Colonic mucosa (tissue), 4 donors: Measurements from ENCODE around the gene RBM23. TPM values are rescaled to one million over a fixed set of nuclear protein-coding genes. Genes with fewer than 3 reads are reported as not detected.

Experiments
- DNase-seq: peaks from one replicate; pipeline ENCODE4 v3.0.0-alpha.2; 2020
- H3K27ac ChIP-seq: fragments of 200-600 bp; one replicate; pipeline ENCODE4 v1.8.0; 2021
- H3K27me3 ChIP-seq: fragments of 200-600 bp; one replicate; pipeline ENCODE4 v1.8.0; 2021
- H3K36me3 ChIP-seq: fragments of 200-600 bp; one replicate; pipeline ENCODE4 v1.8.0; 2021
- H3K4me1 ChIP-seq: fragments of 200-600 bp; one replicate; pipeline ENCODE4 v1.8.0; 2021; ENCODE audit warnings: mild to moderate bottlenecking
- H3K4me3 ChIP-seq: fragments of 200-600 bp; one replicate; pipeline ENCODE4 v1.8.0; 2021
- H3K9ac ChIP-seq, 2 donors: one replicate each; pipeline ENCODE4 v1.7.0; 2013; ENCODE audit warnings: control low read depth in 2 of 2, low read depth in 2 of 2, low read length in 2 of 2
- H3K9me3 ChIP-seq: fragments of 200-600 bp; one replicate; pipeline ENCODE4 v1.8.0; 2021
- intact Hi-C: fragments of 100-400 bp; cut with DNase I; formaldehyde crosslinking; loops from one replicate; pipeline ENCODE4 v1.14.1; 2022
- total RNA-seq, 2 donors: library from RNA; stranded (reverse); fragmentation: NEBNext Ultra II Directional in 1 of 2; extraction: Animal tissue kit (Norgen Biotek cat#: 25700) in 1 of 2; gene quantifications; one replicate each; pipeline ENCODE4 v1.2.1, GENCODE V29; 2021
- TF ChIP-seq, protein P1 (sequence below): fragments of 200-600 bp; IDR thresholded peaks from one replicate; pipeline ENCODE4 v1.8.0; 2022; ENCODE audit warnings: antibody characterized with exemption, mild to moderate bottlenecking
- donor health status: healthy.
- donor health status: DM: no; HTN: no; CAD: no.
- donor health status: DM: no; HTN: no; CAD: no.

The RBM23 gene
- total RNA-seq, 2 donors from 2014 or later: 66.8 to 67.7 TPM

DNA sequence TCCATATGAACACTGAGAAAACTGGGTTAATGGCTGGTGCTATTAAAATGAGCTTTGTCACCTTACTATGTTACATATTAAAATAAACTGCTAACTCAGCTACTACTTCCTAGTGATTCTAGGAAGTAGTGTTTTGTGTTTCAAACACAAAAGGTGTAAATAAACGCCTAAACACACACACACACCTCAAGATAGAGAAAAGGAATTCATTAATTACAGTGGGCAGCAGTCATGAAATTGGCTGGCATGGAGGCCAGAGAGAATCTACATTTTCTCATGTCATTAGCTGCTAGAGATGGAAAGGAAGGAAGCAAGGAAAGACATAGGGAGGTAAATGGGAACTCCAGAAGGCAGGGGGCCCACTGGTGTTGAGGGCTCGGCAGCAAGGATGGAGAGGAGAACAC lies 11.0 kb upstream of the RBM23 start:
- TF ChIP-seq, protein P1, sequence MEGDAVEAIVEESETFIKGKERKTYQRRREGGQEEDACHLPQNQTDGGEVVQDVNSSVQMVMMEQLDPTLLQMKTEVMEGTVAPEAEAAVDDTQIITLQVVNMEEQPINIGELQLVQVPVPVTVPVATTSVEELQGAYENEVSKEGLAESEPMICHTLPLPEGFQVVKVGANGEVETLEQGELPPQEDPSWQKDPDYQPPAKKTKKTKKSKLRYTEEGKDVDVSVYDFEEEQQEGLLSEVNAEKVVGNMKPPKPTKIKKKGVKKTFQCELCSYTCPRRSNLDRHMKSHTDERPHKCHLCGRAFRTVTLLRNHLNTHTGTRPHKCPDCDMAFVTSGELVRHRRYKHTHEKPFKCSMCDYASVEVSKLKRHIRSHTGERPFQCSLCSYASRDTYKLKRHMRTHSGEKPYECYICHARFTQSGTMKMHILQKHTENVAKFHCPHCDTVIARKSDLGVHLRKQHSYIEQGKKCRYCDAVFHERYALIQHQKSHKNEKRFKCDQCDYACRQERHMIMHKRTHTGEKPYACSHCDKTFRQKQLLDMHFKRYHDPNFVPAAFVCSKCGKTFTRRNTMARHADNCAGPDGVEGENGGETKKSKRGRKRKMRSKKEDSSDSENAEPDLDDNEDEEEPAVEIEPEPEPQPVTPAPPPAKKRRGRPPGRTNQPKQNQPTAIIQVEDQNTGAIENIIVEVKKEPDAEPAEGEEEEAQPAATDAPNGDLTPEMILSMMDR: no peak
- no peaks in the 10 kb centered on the region for H3K9me3 ChIP-seq
- H3K36me3 ChIP-seq: no peaks in the 10 kb centered on the region
- intact Hi-C loops: no loop called here
- peak overlapping the region; percentile 65 for H3K4me3 ChIP-seq
- no peaks in the 10 kb centered on the region for H3K4me1 ChIP-seq
- H3K27ac ChIP-seq: peak overlapping the region; percentile 82
- no peak for DNase-seq
- H3K27me3 ChIP-seq: no peaks in the 10 kb centered on the region
- peak overlapping the region; percentile 58 to 61 for H3K9ac ChIP-seq

DNA sequence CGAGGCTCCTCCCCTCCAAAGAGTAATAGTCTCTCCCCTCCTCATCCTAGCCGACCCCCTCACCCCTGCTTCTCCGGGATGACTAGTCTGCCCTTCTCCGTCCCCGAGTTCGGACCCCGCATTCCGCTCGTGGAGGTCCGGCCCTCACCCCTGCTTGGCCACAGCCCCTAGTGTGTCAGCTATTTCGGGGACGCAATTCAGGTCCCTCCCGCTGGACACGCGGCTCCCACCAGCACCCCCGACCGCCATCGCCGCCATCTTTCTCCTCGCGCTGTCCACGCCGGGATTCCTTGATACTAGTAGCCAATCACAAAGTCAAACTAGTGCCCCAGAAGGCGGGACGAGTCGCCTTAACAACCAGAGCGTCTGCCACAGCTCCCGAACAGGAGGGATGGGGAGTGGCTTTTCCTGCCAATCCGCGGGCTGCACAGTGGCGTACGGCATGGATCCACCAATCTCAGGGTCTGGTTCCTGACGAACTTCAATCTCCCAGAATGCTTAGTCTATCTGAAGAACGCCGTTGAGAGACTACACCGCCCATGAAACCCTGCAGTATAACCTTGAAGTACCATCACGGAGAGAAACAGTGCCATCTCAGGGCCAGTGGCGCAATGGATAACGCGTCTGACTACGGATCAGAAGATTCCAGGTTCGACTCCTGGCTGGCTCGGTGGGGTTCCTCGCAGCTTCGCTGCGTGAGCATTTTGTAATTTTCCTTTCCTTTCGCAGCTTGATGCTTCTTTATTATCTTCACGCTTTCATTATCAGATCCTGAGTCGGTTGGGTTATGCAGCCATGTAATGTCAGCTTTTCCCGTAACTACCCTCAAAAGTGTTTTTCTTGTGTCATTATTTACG lies 10.4 kb upstream of the RBM23 start, which contains the start of gene PRMT5:
Gene PRMT5 (minus strand): TSS at position 273 of the 857 bp plus-strand sequence. CDS start 15 bp downstream, at position 258.
- TF ChIP-seq, protein P1: no peak
- intact Hi-C loops: no loop called here
- Histone ChIP-seq H3K27ac (peak within 1 kb of the TSS; percentile 82), H3K36me3 (peaks cover 6% of the 10 kb centered on the region), H3K9ac (peak within 1 kb of the TSS; percentile 77 to 95), H3K27me3 (no peaks in the 10 kb centered on the region), H3K4me1 (no peaks in the 10 kb centered on the region), H3K9me3 (no peaks in the 10 kb centered on the region), H3K4me3 (peak within 1 kb of the TSS; percentile 65)
- peak; percentile 99 for DNase-seq

GRCh38 chr14:22928237-22929103 lies 9.5 kb upstream of the RBM23 start:
- no peaks in the 10 kb centered on the region for H3K27me3 ChIP-seq
- H3K4me1 ChIP-seq: no peaks in the 10 kb centered on the region
- TF ChIP-seq, protein P1: no peak
- H3K9me3 ChIP-seq: no peaks in the 10 kb centered on the region
- peak overlapping the region; percentile 38 for H3K27ac ChIP-seq
- peak overlapping the region; percentile 65 for H3K4me3 ChIP-seq
- H3K9ac ChIP-seq: peak overlapping the region; percentile 77 to 95
- intact Hi-C loops: no loop called here
- H3K36me3 ChIP-seq: peaks cover 9% of the 10 kb centered on the region
- no peak for DNase-seq

DNA sequence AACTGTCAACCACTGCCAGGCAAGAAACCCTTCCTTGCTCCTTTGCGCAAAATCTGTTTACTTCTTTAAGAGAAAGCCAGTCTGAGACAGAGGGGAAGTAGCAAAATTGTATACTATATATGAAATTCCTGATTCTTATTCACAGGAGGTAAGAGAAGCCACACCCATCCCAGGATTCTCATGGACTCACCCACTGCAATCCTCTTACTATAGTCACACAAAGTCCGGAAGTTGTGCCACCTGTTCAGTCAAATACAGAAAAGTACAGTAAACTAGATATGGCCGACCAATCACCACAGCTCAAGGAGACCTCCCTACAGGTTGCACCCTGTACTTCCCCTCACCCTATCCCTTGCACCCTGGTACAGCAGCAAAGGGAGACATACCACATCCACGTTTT lies 7.4 kb upstream of the RBM23 start:
- H3K9me3 ChIP-seq: no peaks in the 10 kb centered on the region
- DNase-seq: peak; percentile 58
- no peaks in the 10 kb centered on the region for H3K4me1 ChIP-seq
- H3K9ac ChIP-seq: no peak overlapping the region
- intact Hi-C loops: no loop called here
- H3K27me3 ChIP-seq: no peaks in the 10 kb centered on the region
- TF ChIP-seq, protein P1: no peak
- H3K27ac ChIP-seq: peak overlapping the region; percentile 46
- no peak overlapping the region for H3K4me3 ChIP-seq
- H3K36me3 ChIP-seq: peaks cover 9% of the 10 kb centered on the region

DNA sequence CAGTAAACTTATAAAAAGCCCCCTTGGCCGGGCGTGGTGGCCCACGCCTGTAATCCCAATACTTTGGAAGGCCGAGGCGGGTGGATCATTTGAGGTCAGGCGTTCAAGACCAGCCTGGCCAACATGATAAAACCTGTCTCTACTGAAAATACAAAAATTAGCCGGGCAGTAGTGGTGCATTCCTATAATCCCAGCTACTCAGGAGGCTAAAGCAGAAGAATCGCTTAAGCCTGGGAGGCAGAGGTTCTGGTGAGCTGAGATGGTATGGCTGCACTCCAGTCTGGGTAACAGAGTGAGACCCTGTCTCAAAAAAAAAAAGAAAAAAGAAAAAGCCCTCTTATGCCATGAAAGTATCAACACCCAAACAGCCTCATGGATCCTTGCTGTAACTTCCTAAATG lies 6.6 kb upstream of the RBM23 start:
- DNase-seq: no peak
- no peak overlapping the region for H3K9ac ChIP-seq
- TF ChIP-seq, protein P1: no peak
- no peaks in the 10 kb centered on the region for H3K27me3 ChIP-seq
- peaks cover 9% of the 10 kb centered on the region for H3K36me3 ChIP-seq
- intact Hi-C loops: no loop called here
- H3K27ac ChIP-seq: no peak overlapping the region
- H3K4me1 ChIP-seq: no peaks in the 10 kb centered on the region
- no peak overlapping the region for H3K4me3 ChIP-seq
- no peaks in the 10 kb centered on the region for H3K9me3 ChIP-seq
